Ascending aorta (tissue), 2 donors: ENCODE measurements around the gene CRCP. TPM values are rescaled to one million over a fixed set of nuclear protein-coding genes. Genes with fewer than 3 reads are reported as not detected.

Experiments used
- DNase-seq, 2 donors: peaks; one replicate each; pipeline ENCODE4 v3.0.0-alpha.2; 2019; ENCODE audit warnings: low spot score in 2 of 2
- H3K27ac ChIP-seq, 2 donors: fragments of 200-600 bp; sonication (generic); one replicate each; pipeline ENCODE4 v1.5.1; 2016 to 2017; ENCODE audit warnings: mild to moderate bottlenecking in 1 of 2
- H3K27me3 ChIP-seq: fragments of 200-600 bp; sonication (generic); one replicate; pipeline ENCODE4 v1.5.1; 2017
- H3K36me3 ChIP-seq, 2 donors: fragments of 200-600 bp; sonication (generic); one replicate each; pipeline ENCODE4 v1.5.1; 2016
- H3K4me1 ChIP-seq, 2 donors: fragments of 200-600 bp; sonication (generic); one replicate each; pipeline ENCODE4 v1.5.1; 2016 to 2017; ENCODE audit warnings: mild to moderate bottlenecking in 1 of 2
- H3K4me3 ChIP-seq, 2 donors: fragments of 200-600 bp; sonication (generic); one replicate each; pipeline ENCODE4 v1.5.1; 2016 to 2017; ENCODE audit warnings: mild to moderate bottlenecking in 1 of 2
- H3K9me3 ChIP-seq, 2 donors: fragments of 200-600 bp; sonication (generic); one replicate each; pipeline ENCODE4 v1.5.1; 2016
- intact Hi-C: fragments of 100-400 bp; cut with DNase I; formaldehyde crosslinking; loops from one replicate; pipeline ENCODE4 v1.15.1; 2023
- total RNA-seq: library from RNA; depleted of rRNA; stranded (reverse); fragments of >200 nt; gene quantifications from one replicate; pipeline ENCODE4 v1.1.0, GENCODE V29; 2016
- TF ChIP-seq, protein P1 (sequence below), 3 experiments: fragments of 200-600 bp in 2 of 3; fragments of 450-650 bp in 1 of 3; sonication (generic) in 2 of 3; IDR thresholded peaks; one replicate each; pipeline ENCODE4 v1.5.1; 2016 to 2019; ENCODE audit warnings: antibody characterized with exemption in 3 of 3, mild to moderate bottlenecking in 1 of 3, moderate library complexity in 1 of 3

The CRCP gene
- total RNA-seq, 1 donor from 2014 or later, result 129 TPM

DNA sequence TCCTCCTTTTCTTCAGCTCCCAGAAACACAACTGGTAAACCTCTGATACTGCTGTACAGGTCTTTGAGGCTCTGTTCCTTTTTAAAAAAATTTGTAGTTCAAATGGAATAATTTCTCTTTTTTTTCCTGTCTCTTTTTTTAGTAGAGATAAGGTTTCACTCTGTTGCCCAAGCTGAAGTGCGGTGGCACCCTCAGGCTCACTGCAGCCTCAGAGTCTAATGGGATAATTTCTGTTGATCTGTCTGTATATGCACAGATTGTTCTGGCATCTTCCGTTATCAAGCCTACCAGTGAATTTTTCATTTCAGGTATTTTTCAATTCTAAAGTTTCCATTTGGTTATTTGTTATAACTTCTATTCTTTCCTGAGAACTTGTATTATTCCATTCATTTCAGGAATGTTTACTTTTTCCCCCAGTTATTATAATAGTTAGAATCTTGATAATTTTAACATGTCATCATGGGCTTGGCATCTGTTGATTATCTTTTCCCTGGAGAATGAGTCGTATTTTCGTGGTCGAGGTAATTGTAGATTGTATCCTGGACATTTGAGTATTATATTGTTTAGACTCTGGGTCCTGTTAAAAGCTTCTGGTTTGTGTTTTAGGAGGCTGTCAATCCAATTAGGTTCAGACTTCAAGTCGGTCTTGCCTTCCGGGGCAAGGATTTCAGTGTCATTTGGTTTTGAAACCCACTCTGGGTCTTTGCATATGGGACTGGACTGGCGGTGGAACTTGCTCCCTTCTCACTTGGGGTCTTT, 24.5 kb downstream of the CRCP start:
- no peak for DNase-seq
- no peak overlapping the region for H3K27ac ChIP-seq
- no peaks in the 10 kb centered on the region for H3K4me1 ChIP-seq
- intact Hi-C loops, result no loop called here
- H3K27me3 ChIP-seq, result no peaks in the 10 kb centered on the region
- H3K4me3 ChIP-seq, result no peak overlapping the region
- TF ChIP-seq, protein P1, sequence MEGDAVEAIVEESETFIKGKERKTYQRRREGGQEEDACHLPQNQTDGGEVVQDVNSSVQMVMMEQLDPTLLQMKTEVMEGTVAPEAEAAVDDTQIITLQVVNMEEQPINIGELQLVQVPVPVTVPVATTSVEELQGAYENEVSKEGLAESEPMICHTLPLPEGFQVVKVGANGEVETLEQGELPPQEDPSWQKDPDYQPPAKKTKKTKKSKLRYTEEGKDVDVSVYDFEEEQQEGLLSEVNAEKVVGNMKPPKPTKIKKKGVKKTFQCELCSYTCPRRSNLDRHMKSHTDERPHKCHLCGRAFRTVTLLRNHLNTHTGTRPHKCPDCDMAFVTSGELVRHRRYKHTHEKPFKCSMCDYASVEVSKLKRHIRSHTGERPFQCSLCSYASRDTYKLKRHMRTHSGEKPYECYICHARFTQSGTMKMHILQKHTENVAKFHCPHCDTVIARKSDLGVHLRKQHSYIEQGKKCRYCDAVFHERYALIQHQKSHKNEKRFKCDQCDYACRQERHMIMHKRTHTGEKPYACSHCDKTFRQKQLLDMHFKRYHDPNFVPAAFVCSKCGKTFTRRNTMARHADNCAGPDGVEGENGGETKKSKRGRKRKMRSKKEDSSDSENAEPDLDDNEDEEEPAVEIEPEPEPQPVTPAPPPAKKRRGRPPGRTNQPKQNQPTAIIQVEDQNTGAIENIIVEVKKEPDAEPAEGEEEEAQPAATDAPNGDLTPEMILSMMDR (IDR thresholded peaks at IDR 0.05), result no peak
- peaks cover 40 to 50% of the 10 kb centered on the region in 2 donors for H3K36me3 ChIP-seq
- H3K9me3 ChIP-seq, result no peaks in the 10 kb centered on the region

DNA sequence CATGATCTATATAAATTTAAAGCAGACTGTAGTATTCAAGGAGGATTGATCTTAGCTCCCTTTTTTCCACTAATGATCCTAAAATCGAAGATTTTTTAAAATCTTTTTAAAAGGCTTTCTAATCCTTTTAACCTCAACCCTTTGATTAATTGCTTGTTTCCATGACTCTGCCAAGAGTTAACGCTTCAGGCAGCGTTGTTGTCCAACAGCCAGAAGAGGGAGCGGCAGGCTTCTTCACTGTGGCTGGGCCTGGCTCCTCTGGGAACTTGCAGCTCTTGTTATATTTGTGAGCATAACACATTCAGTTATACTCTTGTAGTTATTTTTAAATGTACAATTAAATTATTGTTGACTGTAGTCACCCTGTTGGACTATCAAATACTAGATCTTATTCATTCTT, 26.3 kb downstream of the CRCP start:
- H3K4me1 ChIP-seq, result no peaks in the 10 kb centered on the region
- H3K9me3 ChIP-seq, result no peaks in the 10 kb centered on the region
- no peak overlapping the region for H3K4me3 ChIP-seq
- H3K36me3 ChIP-seq, result peaks cover 31 to 51% of the 10 kb centered on the region in 2 donors
- TF ChIP-seq, protein P1 (IDR thresholded peaks at IDR 0.05), result peak; percentile 11 to 63 (median 49)
- intact Hi-C loops, result loop anchor here (10.0 kb wide), 1 partner anchor 274 kb away; no protein-coding TSS in a partner anchor
- H3K27ac ChIP-seq, result peak overlapping the region; percentile 1 to 2
- DNase-seq, result peak in 1 of 2 donors; percentile 72
- H3K27me3 ChIP-seq, result no peaks in the 10 kb centered on the region

DNA sequence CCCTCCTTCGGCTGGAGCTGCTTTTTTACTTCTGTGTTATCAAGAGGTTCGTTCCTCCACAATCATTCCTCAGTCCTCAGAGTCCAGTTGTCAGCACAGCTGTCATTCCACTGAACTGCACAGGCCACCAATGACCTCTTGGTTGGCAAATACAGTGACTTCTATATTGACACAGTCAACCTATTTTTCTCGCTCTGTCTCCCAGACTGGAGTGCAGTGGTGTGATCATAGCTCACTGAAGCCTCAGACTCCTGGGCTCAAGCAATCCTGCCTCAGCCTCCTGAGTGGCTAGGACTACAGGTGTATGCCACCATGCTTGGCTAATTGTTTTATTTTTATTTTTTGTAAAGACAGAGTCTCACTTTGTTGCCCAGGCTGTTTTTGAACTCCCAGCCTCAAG, 27.7 kb downstream of the CRCP start:
- intact Hi-C loops, result loop anchor here (10.0 kb wide), 1 partner anchor 272 kb away; no protein-coding TSS in a partner anchor
- TF ChIP-seq, protein P1 (IDR thresholded peaks at IDR 0.05), result no peak
- peaks cover 36 to 56% of the 10 kb centered on the region in 2 donors for H3K36me3 ChIP-seq
- no peaks in the 10 kb centered on the region for H3K4me1 ChIP-seq
- no peak overlapping the region for H3K4me3 ChIP-seq
- DNase-seq, result no peak
- H3K9me3 ChIP-seq, result no peaks in the 10 kb centered on the region
- H3K27ac ChIP-seq, result no peak overlapping the region
- H3K27me3 ChIP-seq, result no peaks in the 10 kb centered on the region

DNA sequence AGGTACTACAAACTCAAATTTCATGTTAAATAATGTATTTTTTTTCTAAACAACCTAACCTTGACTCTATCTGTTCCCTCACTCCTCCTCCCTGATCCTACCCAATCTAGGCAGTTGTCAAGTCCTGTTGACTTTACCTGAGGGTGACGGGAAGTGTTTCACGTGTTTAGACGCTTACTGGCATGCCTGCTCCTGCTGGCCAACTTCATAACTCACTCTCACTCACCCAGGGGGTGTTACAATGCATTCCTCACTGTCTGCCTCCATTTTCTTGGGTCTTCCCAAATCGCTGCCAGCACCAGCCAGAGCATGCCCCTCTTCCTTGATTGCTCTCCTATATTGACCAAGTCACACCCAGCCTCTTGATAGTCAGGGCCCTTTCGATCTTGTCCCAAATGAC, 28.3 kb downstream of the CRCP start:
- H3K4me3 ChIP-seq, result no peak overlapping the region
- no peaks in the 10 kb centered on the region for H3K9me3 ChIP-seq
- peak overlapping the region in 1 of 2 donors; percentile 24 for H3K27ac ChIP-seq
- DNase-seq, result no peak
- intact Hi-C loops, result loop anchor here (10.0 kb wide), 1 partner anchor 272 kb away; no protein-coding TSS in a partner anchor
- peaks cover 36 to 60% of the 10 kb centered on the region in 2 donors for H3K36me3 ChIP-seq
- no peaks in the 10 kb centered on the region for H3K4me1 ChIP-seq
- TF ChIP-seq, protein P1 (IDR thresholded peaks at IDR 0.05), result no peak
- no peaks in the 10 kb centered on the region for H3K27me3 ChIP-seq

DNA sequence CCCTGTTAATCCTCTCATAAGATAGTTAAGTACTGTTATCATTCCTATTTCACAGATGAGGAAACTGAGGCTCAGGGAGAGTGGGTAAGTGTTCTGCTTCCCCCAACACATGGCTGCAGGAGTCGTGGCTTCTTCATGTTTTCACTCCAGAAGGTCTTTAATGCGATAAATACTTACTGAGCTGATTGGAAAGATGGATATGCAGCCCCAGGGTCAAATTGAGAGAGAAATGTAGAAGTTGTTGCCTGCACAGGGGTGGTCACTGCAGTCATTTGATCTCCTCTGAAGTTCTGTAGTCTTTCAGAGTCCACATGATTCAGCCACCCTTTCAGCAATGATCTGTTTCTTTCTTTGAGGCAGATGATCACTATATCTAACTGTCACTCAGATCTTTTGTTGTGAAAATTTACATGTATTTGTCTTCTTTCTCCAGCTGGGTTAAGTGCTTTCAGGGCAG, 29.3 kb downstream of the CRCP start:
- Histone ChIP-seq H3K27me3 (no peaks in the 10 kb centered on the region), H3K36me3 (peaks cover 36 to 60% of the 10 kb centered on the region in 2 donors), H3K27ac (no peak overlapping the region), H3K9me3 (no peaks in the 10 kb centered on the region), H3K4me3 (no peak overlapping the region), H3K4me1 (no peaks in the 10 kb centered on the region)
- intact Hi-C loops, result loop anchor here (10.0 kb wide), 1 partner anchor 271 kb away; no protein-coding TSS in a partner anchor
- TF ChIP-seq, protein P1 (IDR thresholded peaks at IDR 0.05), result no peak
- no peak for DNase-seq
